GM23338 (cell line): ENCODE results near the gene SRXN1. TPM values are rescaled to one million over a fixed set of nuclear protein-coding genes. Genes with fewer than 3 reads are reported as not detected.

ENCODE experiments used
- ATAC-seq: fragments of 200-7000 bp; cut with Tn5 transposase; 3 replicates; pipeline ENCODE4 v1.9.1; 2020
- DNase-seq: peaks from one replicate; pipeline ENCODE4 v3.0.0-alpha.2; 2015; ENCODE audit warnings: low spot score
- H2AFZ ChIP-seq: fragments of 200-600 bp; sonication (generic); 2 replicates; pipeline ENCODE4 v1.8.0; 2016; ENCODE audit warnings: antibody characterized with exemption, mild to moderate bottlenecking, moderate library complexity
- H3F3A ChIP-seq: fragments of 200-600 bp; sonication (generic); replicated peaks from 2 replicates; pipeline ENCODE4 v1.8.0; 2017; ENCODE audit warnings: antibody characterized with exemption, mixed run types, low read depth
- H3K27ac ChIP-seq: fragments of 200-600 bp; sonication (generic); 2 replicates; pipeline ENCODE4 v1.6.1; 2016; ENCODE audit warnings: low read depth
- H3K27me3 ChIP-seq: fragments of 200-600 bp; sonication (generic); 2 replicates; pipeline ENCODE4 v1.8.0; 2016; ENCODE audit warnings: mild to moderate bottlenecking, mixed run types, moderate library complexity; ENCODE audit not compliant: insufficient read depth
- H3K36me3 ChIP-seq: fragments of 200-600 bp; sonication (generic); 2 replicates; pipeline ENCODE4 v1.8.0; 2016; ENCODE audit warnings: mild to moderate bottlenecking; ENCODE audit not compliant: insufficient read depth
- H3K4me1 ChIP-seq: fragments of 200-600 bp; sonication (generic); 2 replicates; pipeline ENCODE4 v1.8.0; 2016; ENCODE audit warnings: mild to moderate bottlenecking, moderate library complexity; ENCODE audit not compliant: insufficient read depth
- H3K4me2 ChIP-seq: fragments of 200-600 bp; sonication (generic); 2 replicates; pipeline ENCODE4 v1.7.1; 2017; ENCODE audit warnings: mixed run types
- H3K4me3 ChIP-seq: fragments of 200-600 bp; sonication (generic); 2 replicates; pipeline ENCODE4 v1.6.1; 2016; ENCODE audit warnings: mixed run types
- H3K79me2 ChIP-seq: fragments of 200-600 bp; sonication (generic); replicated peaks from 2 replicates; pipeline ENCODE4 v1.8.0; 2017; ENCODE audit warnings: mild to moderate bottlenecking; ENCODE audit not compliant: insufficient read depth
- H3K9me2 ChIP-seq: fragments of 200-600 bp; sonication (generic); 2 replicates; pipeline ENCODE4 v1.8.0; 2017; ENCODE audit not compliant: insufficient read depth
- H4K20me1 ChIP-seq: fragments of 200-600 bp; sonication (generic); replicated peaks from 2 replicates; pipeline ENCODE4 v1.8.0; 2017; ENCODE audit warnings: mild to moderate bottlenecking; ENCODE audit not compliant: insufficient read depth
- H3K27ac Mint-ChIP-seq: 2 replicates; pipeline ENCODE4 v1.8.0; 2020; ENCODE audit warnings: inconsistent platforms, mild to moderate bottlenecking, moderate library complexity, mixed read lengths
- H3K27me3 Mint-ChIP-seq: 3 replicates; pipeline ENCODE4 v1.8.0; 2022; ENCODE audit warnings: low read depth, mild to moderate bottlenecking, moderate library complexity, mixed read lengths, inconsistent platforms; ENCODE audit not compliant: insufficient read depth, poor library complexity
- H3K36me3 Mint-ChIP-seq: 3 replicates; pipeline ENCODE4 v1.8.0; 2021; ENCODE audit warnings: low read depth, mild to moderate bottlenecking, inconsistent platforms, moderate library complexity, mixed read lengths
- H3K4me1 Mint-ChIP-seq: 3 replicates; pipeline ENCODE4 v1.8.0; 2020; ENCODE audit warnings: mild to moderate bottlenecking, inconsistent platforms, mixed read lengths
- H3K4me3 Mint-ChIP-seq: 3 replicates; pipeline ENCODE4 v1.8.0; 2021; ENCODE audit warnings: moderate library complexity, mild to moderate bottlenecking, inconsistent platforms, mixed read lengths
- H3K9me3 Mint-ChIP-seq: 3 replicates; pipeline ENCODE4 v1.8.0; 2020; ENCODE audit warnings: moderate library complexity, mild to moderate bottlenecking, inconsistent platforms, mixed read lengths
- CREB1 ChIP-seq: fragments of 250-450 bp; sonication (Bioruptor Pico); IDR thresholded peaks from 2 replicates; pipeline ENCODE4 v1.5.0; 2020; ENCODE audit warnings: low read depth, mild to moderate bottlenecking, moderate library complexity
- CTCF ChIP-seq, 2 experiments: fragments of 200-600 bp in 1 of 2; sonication (generic) in 1 of 2; conservative IDR thresholded peaks; 2 replicates each; pipeline versions ENCODE4 v1.5.1 to v1.6.1; 2016 to 2017; ENCODE audit warnings: antibody characterized with exemption in 2 of 2, low read depth in 2 of 2, mild to moderate bottlenecking in 2 of 2, moderate library complexity in 1 of 2
- EZH2 ChIP-seq: fragments of 200-600 bp; sonication (generic); IDR thresholded peaks from one replicate; pipeline ENCODE4 v1.8.0; 2017; ENCODE audit warnings: antibody characterized with exemption, mild to moderate bottlenecking, low read depth; ENCODE audit not compliant: unreplicated experiment
- EZH2phosphoT487 ChIP-seq: fragments of 200-600 bp; sonication (generic); IDR thresholded peaks from one replicate; pipeline ENCODE4 v1.8.1; 2018; ENCODE audit warnings: antibody characterized with exemption; ENCODE audit not compliant: unreplicated experiment
- JUNB ChIP-seq: IDR thresholded peaks from one replicate; pipeline ENCODE4 v1.6.1; 2016; ENCODE audit warnings: antibody characterized with exemption; ENCODE audit not compliant: unreplicated experiment
- NANOG ChIP-seq: IDR thresholded peaks from 2 replicates; pipeline ENCODE4 v1.6.1; 2016; ENCODE audit warnings: antibody characterized with exemption, borderline replicate concordance
- POLR2AphosphoS5 ChIP-seq: IDR thresholded peaks from 2 replicates; pipeline ENCODE4 v1.6.1; 2016; ENCODE audit warnings: antibody characterized with exemption, low read depth
- STAT1 ChIP-seq: IDR thresholded peaks from one replicate; pipeline ENCODE4 v1.6.1; 2016; ENCODE audit warnings: antibody characterized with exemption; ENCODE audit not compliant: unreplicated experiment
- ZNF114 ChIP-seq: fragments of 250-450 bp; sonication (Bioruptor Pico); IDR thresholded peaks from 2 replicates; pipeline ENCODE4 v1.5.0; 2020; ENCODE audit warnings: mild to moderate bottlenecking, moderate library complexity
- ZNF331 ChIP-seq: fragments of 250-450 bp; sonication (Bioruptor Pico); IDR thresholded peaks from 2 replicates; pipeline ENCODE4 v1.5.0; 2020; ENCODE audit warnings: low read depth, mild to moderate bottlenecking, moderate library complexity
- polyA plus RNA-seq: library from polyadenylated mRNA; unstranded; fragments of >200 nt; fragmentation: Nextera tagmentation; extraction: Ambion mirVana; gene quantifications from 2 replicates; pipeline ENCODE4 v1.2.1, GENCODE V29; 2016
- total RNA-seq: library from RNA; depleted of rRNA; stranded (reverse); fragments of >200 nt; shearing (Covaris generic); gene quantifications from 2 replicates; pipeline ENCODE4 v1.2.3, GENCODE V29; 2014
- TF ChIP-seq, protein P1 (sequence below): IDR thresholded peaks from 2 replicates; pipeline ENCODE4 v1.6.1; 2016; ENCODE audit warnings: antibody characterized with exemption

SRXN1 gene
- total and polyA plus RNA-seq, 2 experiments from 2014 or later: 8.4 to 26.6 TPM

GRCh38 chr20:635028-635892 is 17.7 kb downstream of the SRXN1 start:
- no peaks in the 10 kb centered on the region for H3K4me1 ChIP-seq
- no peaks in the 10 kb centered on the region for H3K27me3 ChIP-seq
- H3K4me2 ChIP-seq: no peak overlapping the region
- H2AFZ ChIP-seq: peak overlapping the region; percentile 78; the same call in 1 of the 2 replicates
- H4K20me1 ChIP-seq: no peaks in the 10 kb centered on the region
- H3K4me3 ChIP-seq: no peak overlapping the region
- DNase-seq (no peak), ATAC-seq (no peak)
- no peaks in the 10 kb centered on the region for H3K79me2 ChIP-seq
- H3K4me3 Mint-ChIP-seq: no peak overlapping the region
- H3K9me2 ChIP-seq: no peaks in the 10 kb centered on the region
- no peaks in the 10 kb centered on the region for H3K36me3 ChIP-seq
- peaks cover 9% of the 10 kb centered on the region for H3K27me3 Mint-ChIP-seq
- no peak overlapping the region for H3K27ac Mint-ChIP-seq
- H3K36me3 Mint-ChIP-seq: no peaks in the 10 kb centered on the region
- H3K4me1 Mint-ChIP-seq: peaks cover 8% of the 10 kb centered on the region; the same call in 2 of the 3 replicates
- TF ChIP-seq CTCF (conservative IDR thresholded peaks at IDR 0.05; ENCODE audit: low read depth in 2 of 2) (no peak), EZH2phosphoT487 (no peak), ZNF331 (CRISPR knock-in tag) (no peak), ZNF114 (CRISPR knock-in tag) (no peak), EZH2 (no peak), CREB1 (no peak), NANOG (no peak), POLR2AphosphoS5 (no peak), JUNB (no peak)
- TF ChIP-seq, protein P1, sequence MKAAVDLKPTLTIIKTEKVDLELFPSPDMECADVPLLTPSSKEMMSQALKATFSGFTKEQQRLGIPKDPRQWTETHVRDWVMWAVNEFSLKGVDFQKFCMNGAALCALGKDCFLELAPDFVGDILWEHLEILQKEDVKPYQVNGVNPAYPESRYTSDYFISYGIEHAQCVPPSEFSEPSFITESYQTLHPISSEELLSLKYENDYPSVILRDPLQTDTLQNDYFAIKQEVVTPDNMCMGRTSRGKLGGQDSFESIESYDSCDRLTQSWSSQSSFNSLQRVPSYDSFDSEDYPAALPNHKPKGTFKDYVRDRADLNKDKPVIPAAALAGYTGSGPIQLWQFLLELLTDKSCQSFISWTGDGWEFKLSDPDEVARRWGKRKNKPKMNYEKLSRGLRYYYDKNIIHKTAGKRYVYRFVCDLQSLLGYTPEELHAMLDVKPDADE: no peak
- no peak overlapping the region for H3K27ac ChIP-seq
- H3F3A ChIP-seq: no peaks in the 10 kb centered on the region
- H3K9me3 Mint-ChIP-seq: no peaks in the 10 kb centered on the region; the same call in 1 of the 3 replicates

DNA sequence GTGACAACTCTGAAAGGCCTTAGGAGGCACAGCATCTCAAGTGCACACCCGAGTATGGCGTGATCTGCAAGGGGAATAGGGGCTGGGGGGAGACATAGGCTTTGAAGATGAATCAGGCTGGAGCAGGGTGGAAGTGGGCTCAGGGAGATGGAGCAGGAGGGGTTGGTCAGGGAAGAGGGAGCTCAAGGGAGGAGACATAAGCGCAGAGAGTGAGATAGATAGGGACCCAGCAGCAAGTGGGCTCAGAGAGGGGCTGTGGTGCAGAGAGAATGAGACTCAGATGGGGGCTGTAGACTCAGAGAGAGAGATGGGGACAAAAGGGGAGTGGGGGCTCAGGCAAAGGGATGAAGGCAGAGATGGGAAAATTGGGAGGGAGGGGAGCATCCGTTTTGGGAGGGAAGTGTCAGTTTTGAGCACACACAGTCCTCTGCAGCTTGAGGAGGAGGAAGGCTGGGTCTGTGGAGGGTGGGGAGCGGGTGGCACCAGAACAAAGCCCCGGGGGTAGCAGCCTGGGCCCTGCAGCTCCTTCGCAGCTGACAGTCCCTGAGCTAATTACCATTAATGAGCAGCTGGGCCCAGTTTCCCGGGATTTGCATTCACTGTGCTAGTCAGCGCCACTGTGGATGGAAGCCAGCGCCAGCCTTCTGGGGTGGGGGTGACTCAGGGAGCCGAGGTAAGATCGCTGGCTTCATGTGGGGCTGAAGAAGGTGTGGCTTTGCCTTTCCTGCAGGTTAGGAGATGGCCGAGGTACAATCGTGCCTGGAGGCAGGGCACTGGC is 18.7 kb downstream of the SRXN1 start:
- H3K36me3 Mint-ChIP-seq: no peaks in the 10 kb centered on the region
- DNase-seq (no peak), ATAC-seq (peak; percentile 63)
- TF ChIP-seq CREB1 (no peak), CTCF (conservative IDR thresholded peaks at IDR 0.05; ENCODE audit: low read depth in 2 of 2) (no peak), STAT1 (no peak), POLR2AphosphoS5 (no peak), EZH2 (no peak)
- no peaks in the 10 kb centered on the region for H3K36me3 ChIP-seq
- no peaks in the 10 kb centered on the region; the same call in 2 of the 3 replicates for H3K9me3 Mint-ChIP-seq
- H3K79me2 ChIP-seq: no peaks in the 10 kb centered on the region
- no peak overlapping the region for H3K4me3 Mint-ChIP-seq
- H3K4me3 ChIP-seq: no peak overlapping the region
- H2AFZ ChIP-seq: peak overlapping the region; percentile 78
- no peaks in the 10 kb centered on the region for H3K9me2 ChIP-seq
- no peak overlapping the region for H3K27ac ChIP-seq
- H4K20me1 ChIP-seq: no peaks in the 10 kb centered on the region
- H3K27me3 ChIP-seq: no peaks in the 10 kb centered on the region
- no peak overlapping the region for H3K4me2 ChIP-seq
- no peak overlapping the region for H3K27ac Mint-ChIP-seq
- no peaks in the 10 kb centered on the region for H3F3A ChIP-seq
- H3K4me1 Mint-ChIP-seq: peaks cover 8% of the 10 kb centered on the region; the same call in 2 of the 3 replicates
- peaks cover 9% of the 10 kb centered on the region for H3K27me3 Mint-ChIP-seq
- H3K4me1 ChIP-seq: no peaks in the 10 kb centered on the region
